CD4-positive, CD25-positive, alpha-beta regulatory T cell (primary cell): ENCODE data around the gene RAP1GAP2. TPM values are rescaled to one million over a fixed set of nuclear protein-coding genes. Genes with fewer than 3 reads are reported as not detected.
A peak's percentile ranks its signal among the peaks of the same experiment; 100 is the strongest.
"Not testable (repeated sequence)": the region's sequence is repeated elsewhere in the genome, so short reads cannot be mapped to it uniquely, and the experiment has no call there.

Experiments
- ATAC-seq, 2 donors: fragments of 150-1000 bp; cut with Tn5 transposase; one replicate each; pipeline ENCODE4 v1.10.0; 2021; ENCODE audit warnings: low read depth in 2 of 2, moderate number of reproducible peaks in 2 of 2, moderate library complexity in 1 of 2
- DNase-seq, 3 donors: peaks; one replicate each; pipeline versions ENCODE4 v3.0.0 to v3.0.0-alpha.2; 2012 to 2022; ENCODE audit warnings: mixed read lengths in 1 of 3
- H3K27ac ChIP-seq: one replicate; pipeline ENCODE4 v1.7.0; 2013; ENCODE audit warnings: mild to moderate bottlenecking, low read length; ENCODE audit not compliant: insufficient read depth, poor library complexity, severe bottlenecking
- H3K27me3 ChIP-seq: one replicate; pipeline ENCODE4 v1.7.0; 2013; ENCODE audit warnings: low read length; ENCODE audit not compliant: control insufficient read depth, insufficient read depth
- H3K36me3 ChIP-seq: one replicate; pipeline ENCODE4 v1.7.0; 2013; ENCODE audit warnings: mild to moderate bottlenecking, low read length, moderate library complexity; ENCODE audit not compliant: control insufficient read depth, insufficient read depth
- H3K4me1 ChIP-seq: 2 replicates; pipeline ENCODE4 v1.7.0; 2013; ENCODE audit warnings: mild to moderate bottlenecking, low read length; ENCODE audit not compliant: insufficient read depth, control insufficient read depth, poor library complexity, severe bottlenecking
- H3K4me3 ChIP-seq: one replicate; pipeline ENCODE4 v1.7.0; 2013; ENCODE audit warnings: low read depth, mild to moderate bottlenecking, low read length, moderate library complexity
- H3K9me3 ChIP-seq, 2 experiments: 1 replicate in 1 of 2; 2 replicates in 1 of 2; pipeline ENCODE4 v1.7.0; 2013; ENCODE audit warnings: low read length in 2 of 2, mild to moderate bottlenecking in 1 of 2, moderate library complexity in 1 of 2; ENCODE audit not compliant: control insufficient read depth in 2 of 2
- H3K27ac Mint-ChIP-seq, 3 donors: one replicate each; pipeline ENCODE4 v1.8.0; 2020 to 2022; ENCODE audit warnings: mild to moderate bottlenecking in 3 of 3, mixed read lengths in 3 of 3, moderate library complexity in 2 of 3
- H3K27me3 Mint-ChIP-seq: one replicate; pipeline ENCODE4 v1.8.0; 2022; ENCODE audit warnings: mild to moderate bottlenecking, mixed read lengths
- H3K36me3 Mint-ChIP-seq: one replicate; pipeline ENCODE4 v1.8.0; 2020; ENCODE audit warnings: mixed read lengths
- H3K4me1 Mint-ChIP-seq, 4 donors: one replicate each; pipeline ENCODE4 v1.8.0; 2020 to 2022; ENCODE audit warnings: mixed read lengths in 4 of 4, mild to moderate bottlenecking in 1 of 4
- H3K4me3 Mint-ChIP-seq, 4 donors: one replicate each; pipeline ENCODE4 v1.8.0; 2020 to 2022; ENCODE audit warnings: mild to moderate bottlenecking in 4 of 4, mixed read lengths in 4 of 4, moderate library complexity in 3 of 4
- H3K9me3 Mint-ChIP-seq, 7 donors: one replicate each; pipeline ENCODE4 v1.8.0; 2020 to 2022; ENCODE audit warnings: mixed read lengths in 7 of 7, mild to moderate bottlenecking in 3 of 7, moderate library complexity in 2 of 7
- polyA plus RNA-seq, 4 donors: library from polyadenylated mRNA; unstranded; fragments of 300-500 nt; fragmentation: Illumina TruSeq; gene quantifications; one replicate each; pipeline ENCODE4 v1.2.3, GENCODE V29; 2021
- total RNA-seq: library from RNA; stranded (reverse); gene quantifications from one replicate; pipeline ENCODE4 v1.2.3, GENCODE V29; 2022

The RAP1GAP2 gene
- total and polyA plus RNA-seq, 5 donors from 2014 or later: 2.7 to 87.6 (median 5.1) TPM

DNA sequence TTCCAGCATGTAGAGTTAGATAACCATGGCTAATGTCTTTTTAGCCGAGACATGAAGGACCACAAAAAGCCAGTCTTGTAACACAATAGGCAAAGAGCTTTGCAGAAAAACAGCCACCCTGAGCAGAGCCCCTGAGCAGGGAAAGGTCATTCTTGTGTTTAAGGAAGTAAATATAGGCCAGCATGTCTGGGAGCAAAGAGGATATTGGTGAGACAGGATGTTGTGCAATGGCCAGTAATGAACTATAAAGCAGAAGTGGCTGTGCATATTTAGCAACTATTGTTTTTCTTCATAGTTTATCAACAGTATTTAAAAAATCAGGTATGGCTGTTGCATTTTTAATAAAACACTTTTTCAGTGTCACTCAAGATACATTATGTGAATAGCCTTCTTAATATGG, 269.0 kb downstream of the RAP1GAP2 start:
- H3K4me1 ChIP-seq, H3K27me3 Mint-ChIP-seq, H3K4me1 Mint-ChIP-seq, H3K27ac ChIP-seq, H3K27ac Mint-ChIP-seq, H3K36me3 ChIP-seq, DNase-seq, H3K4me3 ChIP-seq, H3K9me3 Mint-ChIP-seq, H3K36me3 Mint-ChIP-seq, H3K9me3 ChIP-seq, H3K27me3 ChIP-seq, H3K4me3 Mint-ChIP-seq: not testable (repeated sequence)
- ATAC-seq: peak in 1 of 2 donors; percentile 37

DNA sequence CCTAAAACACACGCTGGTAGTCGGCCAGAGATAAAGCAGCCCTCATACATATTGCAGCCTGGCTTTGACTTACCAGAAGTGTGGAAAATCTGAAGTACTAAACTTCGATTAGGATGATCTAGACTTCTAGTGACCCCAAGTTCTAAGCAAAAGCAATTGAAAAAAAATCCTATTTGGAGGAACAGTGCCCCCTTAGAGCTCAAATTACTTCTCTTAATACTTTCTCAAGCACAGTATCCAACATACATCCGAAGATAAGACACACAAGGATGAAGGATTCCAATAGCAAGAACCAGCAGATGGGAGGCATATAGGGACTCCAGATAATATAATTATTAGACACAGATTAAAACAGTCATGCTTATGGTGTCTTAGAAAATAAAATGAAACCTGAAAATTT, 277.6 kb downstream of the RAP1GAP2 start:
- not testable (repeated sequence) for H3K27ac ChIP-seq, ATAC-seq, H3K27ac Mint-ChIP-seq, H3K4me1 Mint-ChIP-seq, H3K27me3 ChIP-seq, H3K4me3 Mint-ChIP-seq, H3K4me3 ChIP-seq, H3K36me3 ChIP-seq, H3K36me3 Mint-ChIP-seq, H3K4me1 ChIP-seq, H3K9me3 ChIP-seq
- peaks cover 15% of the 10 kb centered on the region for H3K27me3 Mint-ChIP-seq
- H3K9me3 Mint-ChIP-seq: peaks cover 0 to 13% (median 1%) of the 10 kb centered on the region in 7 donors
- DNase-seq: peak in 1 of 3 donors; percentile 19

Other genes with a start within 250 kb of the RAP1GAP2 start
- gene PAFAH1B1, start 202.8 kb upstream of the RAP1GAP2 start, total RNA-seq: 174 TPM
- 10 to 100 TPM; 20.6 to 39.7 (median 27.3) TPM for gene PAFAH1B1, start 202.8 kb upstream of the RAP1GAP2 start, polyA plus RNA-seq
- gene CLUH, start 84.7 kb upstream of the RAP1GAP2 start, total RNA-seq: 43.1 TPM
- 1 to 10 TPM; 3.4 to 6.2 (median 4.3) TPM for gene CLUH, start 84.7 kb upstream of the RAP1GAP2 start, polyA plus RNA-seq
- 0.12 TPM for gene CCDC92B, start 46.8 kb upstream of the RAP1GAP2 start, total RNA-seq
- gene CCDC92B, start 46.8 kb upstream of the RAP1GAP2 start, polyA plus RNA-seq: not detected